Measurements from ENCODE around the gene CDK14. TPM values are rescaled to one million over a fixed set of nuclear protein-coding genes. Genes with fewer than 3 reads are reported as not detected.

The CDK14 gene
- polyA plus RNA-seq, 1 donor from 2014 or later = 25.1 TPM

DNA sequence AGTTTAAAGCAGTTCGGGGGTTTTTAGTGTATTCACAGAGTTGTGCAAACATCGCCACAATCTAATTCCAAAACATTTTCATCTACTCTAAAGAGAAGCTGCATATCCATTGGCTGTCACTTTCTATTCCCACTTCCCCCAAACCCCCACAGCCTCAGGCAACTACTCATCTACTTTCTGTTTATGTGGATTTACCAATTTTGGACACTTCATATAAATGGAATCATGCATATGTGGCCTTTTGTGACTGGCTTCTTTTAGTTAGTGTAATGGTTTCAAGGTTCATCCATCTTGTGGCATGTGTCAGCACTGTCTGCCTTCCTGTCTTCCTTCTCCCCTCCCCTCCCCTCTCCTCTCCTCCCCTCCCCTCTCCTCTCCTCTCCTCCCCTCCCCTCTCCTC, 589.6 kb downstream of the CDK14 start:
- Histone ChIP-seq H3K27ac (ENCODE audit: low read length) (no peak overlapping the region), H2AFZ (ENCODE audit: low read depth, low read length) (no peak overlapping the region), H3K4me3 (ENCODE audit: low read length) (no peak overlapping the region), H3K79me2 (replicated peaks; ENCODE audit: insufficient read depth, low read length) (no peaks in the 10 kb centered on the region), H3K9ac (ENCODE audit: low read length) (no peak overlapping the region), H3K9me2 (ENCODE audit: insufficient read depth, low read length) (no peaks in the 10 kb centered on the region), H3K9me3 (ENCODE audit: low read length) (no peaks in the 10 kb centered on the region), H3K36me3 (ENCODE audit: insufficient read depth, low read length) (no peaks in the 10 kb centered on the region), H3K27me3 (ENCODE audit: insufficient read depth, low read depth, low read length) (no peaks in the 10 kb centered on the region), H4K20me1 (ENCODE audit: insufficient read depth) (no peaks in the 10 kb centered on the region), H3K4me2 (ENCODE audit: low read length) (no peak overlapping the region), H3F3A (ENCODE audit: insufficient read depth, low read length, poor library complexity, severe bottlenecking) (no peaks in the 10 kb centered on the region)
- TF ChIP-seq TAF1 (IDR thresholded peaks at IDR 0.05; ENCODE audit: low read depth) (no peak), MXI1 (conservative IDR thresholded peaks at IDR 0.05; ENCODE audit: poor library complexity, severe bottlenecking) (no peak), EP300 (conservative IDR thresholded peaks at IDR 0.05; ENCODE audit: poor library complexity, severe bottlenecking) (no peak), EZH2 (IDR thresholded peaks at IDR 0.05; ENCODE audit: borderline replicate concordance, insufficient read depth, low read length, poor library complexity, severe bottlenecking) (no peak), RAD21 (conservative IDR thresholded peaks at IDR 0.05) (no peak), SMC3 (conservative IDR thresholded peaks at IDR 0.05; ENCODE audit: poor library complexity) (no peak), POLR2AphosphoS5 (IDR thresholded peaks at IDR 0.05) (no peak)
- TF ChIP-seq, protein P1, sequence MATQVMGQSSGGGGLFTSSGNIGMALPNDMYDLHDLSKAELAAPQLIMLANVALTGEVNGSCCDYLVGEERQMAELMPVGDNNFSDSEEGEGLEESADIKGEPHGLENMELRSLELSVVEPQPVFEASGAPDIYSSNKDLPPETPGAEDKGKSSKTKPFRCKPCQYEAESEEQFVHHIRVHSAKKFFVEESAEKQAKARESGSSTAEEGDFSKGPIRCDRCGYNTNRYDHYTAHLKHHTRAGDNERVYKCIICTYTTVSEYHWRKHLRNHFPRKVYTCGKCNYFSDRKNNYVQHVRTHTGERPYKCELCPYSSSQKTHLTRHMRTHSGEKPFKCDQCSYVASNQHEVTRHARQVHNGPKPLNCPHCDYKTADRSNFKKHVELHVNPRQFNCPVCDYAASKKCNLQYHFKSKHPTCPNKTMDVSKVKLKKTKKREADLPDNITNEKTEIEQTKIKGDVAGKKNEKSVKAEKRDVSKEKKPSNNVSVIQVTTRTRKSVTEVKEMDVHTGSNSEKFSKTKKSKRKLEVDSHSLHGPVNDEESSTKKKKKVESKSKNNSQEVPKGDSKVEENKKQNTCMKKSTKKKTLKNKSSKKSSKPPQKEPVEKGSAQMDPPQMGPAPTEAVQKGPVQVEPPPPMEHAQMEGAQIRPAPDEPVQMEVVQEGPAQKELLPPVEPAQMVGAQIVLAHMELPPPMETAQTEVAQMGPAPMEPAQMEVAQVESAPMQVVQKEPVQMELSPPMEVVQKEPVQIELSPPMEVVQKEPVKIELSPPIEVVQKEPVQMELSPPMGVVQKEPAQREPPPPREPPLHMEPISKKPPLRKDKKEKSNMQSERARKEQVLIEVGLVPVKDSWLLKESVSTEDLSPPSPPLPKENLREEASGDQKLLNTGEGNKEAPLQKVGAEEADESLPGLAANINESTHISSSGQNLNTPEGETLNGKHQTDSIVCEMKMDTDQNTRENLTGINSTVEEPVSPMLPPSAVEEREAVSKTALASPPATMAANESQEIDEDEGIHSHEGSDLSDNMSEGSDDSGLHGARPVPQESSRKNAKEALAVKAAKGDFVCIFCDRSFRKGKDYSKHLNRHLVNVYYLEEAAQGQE (IDR thresholded peaks at IDR 0.05; ENCODE audit: borderline replicate concordance) = no peak
- TF ChIP-seq, protein P2, sequence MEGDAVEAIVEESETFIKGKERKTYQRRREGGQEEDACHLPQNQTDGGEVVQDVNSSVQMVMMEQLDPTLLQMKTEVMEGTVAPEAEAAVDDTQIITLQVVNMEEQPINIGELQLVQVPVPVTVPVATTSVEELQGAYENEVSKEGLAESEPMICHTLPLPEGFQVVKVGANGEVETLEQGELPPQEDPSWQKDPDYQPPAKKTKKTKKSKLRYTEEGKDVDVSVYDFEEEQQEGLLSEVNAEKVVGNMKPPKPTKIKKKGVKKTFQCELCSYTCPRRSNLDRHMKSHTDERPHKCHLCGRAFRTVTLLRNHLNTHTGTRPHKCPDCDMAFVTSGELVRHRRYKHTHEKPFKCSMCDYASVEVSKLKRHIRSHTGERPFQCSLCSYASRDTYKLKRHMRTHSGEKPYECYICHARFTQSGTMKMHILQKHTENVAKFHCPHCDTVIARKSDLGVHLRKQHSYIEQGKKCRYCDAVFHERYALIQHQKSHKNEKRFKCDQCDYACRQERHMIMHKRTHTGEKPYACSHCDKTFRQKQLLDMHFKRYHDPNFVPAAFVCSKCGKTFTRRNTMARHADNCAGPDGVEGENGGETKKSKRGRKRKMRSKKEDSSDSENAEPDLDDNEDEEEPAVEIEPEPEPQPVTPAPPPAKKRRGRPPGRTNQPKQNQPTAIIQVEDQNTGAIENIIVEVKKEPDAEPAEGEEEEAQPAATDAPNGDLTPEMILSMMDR (IDR thresholded peaks at IDR 0.05; ENCODE audit: poor library complexity, severe bottlenecking) = no peak

DNA sequence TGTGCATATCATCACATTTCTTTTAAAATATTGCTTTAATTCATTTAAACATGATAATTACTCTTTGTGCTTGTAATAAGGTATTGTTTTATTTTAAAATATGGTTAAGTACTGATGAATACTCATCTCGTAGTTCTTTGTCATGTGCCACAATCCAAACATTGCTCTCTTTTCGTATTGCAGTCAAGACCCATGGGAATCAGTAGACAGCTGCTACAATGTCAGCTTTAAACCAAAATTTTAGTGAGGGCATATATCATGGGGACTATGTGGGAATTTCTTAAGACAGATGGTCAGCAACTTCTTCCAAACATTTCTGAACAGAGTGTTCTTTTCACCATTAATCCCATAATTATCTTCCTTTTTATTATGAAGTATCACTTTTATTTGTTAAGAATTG, 590.9 kb downstream of the CDK14 start:
- H4K20me1 ChIP-seq (ENCODE audit: insufficient read depth) = no peaks in the 10 kb centered on the region
- no peak overlapping the region for H3K4me3 ChIP-seq (ENCODE audit: low read length)
- no peaks in the 10 kb centered on the region for H3K79me2 ChIP-seq (replicated peaks; ENCODE audit: insufficient read depth, low read length)
- no peaks in the 10 kb centered on the region for H3K36me3 ChIP-seq (ENCODE audit: insufficient read depth, low read length)
- no peaks in the 10 kb centered on the region for H3K27me3 ChIP-seq (ENCODE audit: insufficient read depth, low read depth, low read length)
- H3K27ac ChIP-seq (ENCODE audit: low read length) = no peak overlapping the region
- no peaks in the 10 kb centered on the region for H3K9me2 ChIP-seq (ENCODE audit: insufficient read depth, low read length)
- H3K9ac ChIP-seq (ENCODE audit: low read length) = no peak overlapping the region
- H3K4me2 ChIP-seq (ENCODE audit: low read length) = no peak overlapping the region
- TF ChIP-seq MXI1 (conservative IDR thresholded peaks at IDR 0.05; ENCODE audit: poor library complexity, severe bottlenecking) (no peak), POLR2AphosphoS5 (IDR thresholded peaks at IDR 0.05) (no peak), SMC3 (conservative IDR thresholded peaks at IDR 0.05; ENCODE audit: poor library complexity) (no peak), EP300 (conservative IDR thresholded peaks at IDR 0.05; ENCODE audit: poor library complexity, severe bottlenecking) (no peak), RAD21 (conservative IDR thresholded peaks at IDR 0.05) (no peak), TAF1 (IDR thresholded peaks at IDR 0.05; ENCODE audit: low read depth) (no peak), EZH2 (IDR thresholded peaks at IDR 0.05; ENCODE audit: borderline replicate concordance, insufficient read depth, low read length, poor library complexity, severe bottlenecking) (no peak)
- TF ChIP-seq, protein P2 (IDR thresholded peaks at IDR 0.05; ENCODE audit: poor library complexity, severe bottlenecking) = no peak
- TF ChIP-seq, protein P1 (IDR thresholded peaks at IDR 0.05; ENCODE audit: borderline replicate concordance) = no peak
- H3K9me3 ChIP-seq (ENCODE audit: low read length) = no peaks in the 10 kb centered on the region
- H3F3A ChIP-seq (ENCODE audit: insufficient read depth, low read length, poor library complexity, severe bottlenecking) = no peaks in the 10 kb centered on the region
- H2AFZ ChIP-seq (ENCODE audit: low read depth, low read length) = no peak overlapping the region
